Placental pericyte (primary cell): ENCODE data around the gene ANKRD20A1. TPM values are rescaled to one million over a fixed set of nuclear protein-coding genes. Genes with fewer than 3 reads are reported as not detected.

Experiments
- small RNA-seq: library from RNA; depleted of rRNA; stranded (forward); fragments of <200 nt; gene quantifications from one replicate; pipeline ENCODE3, GENCODE V24; 2012; ENCODE audit warnings: low replicate concordance
- total RNA-seq: library from RNA; depleted of rRNA; stranded (reverse); fragments of >200 nt; gene quantifications from 2 replicates; pipeline ENCODE4 v1.2.3, GENCODE V29; 2012

Gene ANKRD20A1
- total RNA-seq: not detected in 2 replicates

GRCh38 chr9:67858871-67859270 lies at the start of gene ANKRD20A1:
Gene ANKRD20A1 (plus strand): TSS chr9:67858931. CDS start chr9:67859427, 496 bp downstream.

Small RNAs within 50 kb of the gene (small RNA-seq; reads per million reads assigned to genes)
- not detected for gene RNU6-368P
